IPS-18c (cell line): Measurements from ENCODE around the gene C19orf53.
A peak's percentile ranks its signal among the peaks of the same experiment; 100 is the strongest.
"Not testable (repeated sequence)": the region's sequence is repeated elsewhere in the genome, so short reads cannot be mapped to it uniquely, and the experiment has no call there.

Source experiments
- H3K4me3 ChIP-seq: 2 replicates; pipeline ENCODE4 v1.7.0; 2013; ENCODE audit warnings: low read depth, mild to moderate bottlenecking, low read length, moderate library complexity; ENCODE audit not compliant: insufficient read depth
- H3K9me3 ChIP-seq: one replicate; pipeline ENCODE4 v1.6.1; 2013; ENCODE audit warnings: mild to moderate bottlenecking, low read length, moderate library complexity; ENCODE audit not compliant: control insufficient read depth, insufficient read depth

The C19orf53 gene

GRCh38 chr19:13783565-13784500 lies 9.6 kb downstream of the C19orf53 start:
- no peak overlapping the region for H3K4me3 ChIP-seq
- H3K9me3 ChIP-seq, result peaks cover 2% of the 10 kb centered on the region

GRCh38 chr19:13784731-13785452 lies 10.6 kb downstream of the C19orf53 start:
- Histone ChIP-seq H3K4me3 (no peak overlapping the region), H3K9me3 (peaks cover 2% of the 10 kb centered on the region)

- Histone ChIP-seq H3K9me3 (peaks cover 2% of the 10 kb centered on the region), H3K4me3 (no peak overlapping the region)
Observed at GRCh38 chr19:13788991-13789390, 14.7 kb downstream of the C19orf53 start.

GRCh38 chr19:13790354-13790753 lies 16.1 kb downstream of the C19orf53 start:
- Histone ChIP-seq H3K9me3 (no peaks in the 10 kb centered on the region), H3K4me3 (no peak overlapping the region)

GRCh38 chr19:13793317-13793716 lies 19.1 kb downstream of the C19orf53 start:
- not testable (repeated sequence) for H3K9me3 ChIP-seq, H3K4me3 ChIP-seq

GRCh38 chr19:13794398-13794756 lies 20.1 kb downstream of the C19orf53 start:
- H3K4me3 ChIP-seq, result peak overlapping the region; percentile 45; the same call in 1 of the 2 replicates

GRCh38 chr19:13794757-13795589 lies 20.7 kb downstream of the C19orf53 start, which contains the start of gene ZSWIM4:
ZSWIM4 (plus strand) TSS chr19:13795443; CDS start chr19:13795649, 206 bp downstream.
- no peaks in the 10 kb centered on the region for H3K9me3 ChIP-seq
- peak within 1 kb of the TSS; percentile 69 for H3K4me3 ChIP-seq

More at GRCh38 chr19:13794398-13794756, 20.1 kb downstream of the C19orf53 start:
- H3K9me3 ChIP-seq, result no peaks in the 10 kb centered on the region

GRCh38 chr19:13795595-13796300 lies 21.5 kb downstream of the C19orf53 start:
- no peaks in the 10 kb centered on the region for H3K9me3 ChIP-seq
- peak overlapping the region; percentile 69 for H3K4me3 ChIP-seq

GRCh38 chr19:13796301-13797057 lies 22.2 kb downstream of the C19orf53 start:
- peak overlapping the region; percentile 69 for H3K4me3 ChIP-seq
- no peaks in the 10 kb centered on the region for H3K9me3 ChIP-seq

GRCh38 chr19:13797058-13797440 lies 22.8 kb downstream of the C19orf53 start:
- Histone ChIP-seq H3K9me3 (no peaks in the 10 kb centered on the region), H3K4me3 (no peak overlapping the region)

- H3K9me3 ChIP-seq, result no peaks in the 10 kb centered on the region
- H3K4me3 ChIP-seq, result no peak overlapping the region
Observed at GRCh38 chr19:13797870-13798269, 23.6 kb downstream of the C19orf53 start.

GRCh38 chr19:13799669-13800068 lies 25.4 kb downstream of the C19orf53 start:
- H3K4me3 ChIP-seq, result no peak overlapping the region
- no peaks in the 10 kb centered on the region for H3K9me3 ChIP-seq

GRCh38 chr19:13803038-13803437 lies 28.8 kb downstream of the C19orf53 start:
- Histone ChIP-seq H3K4me3 (no peak overlapping the region), H3K9me3 (no peaks in the 10 kb centered on the region)

- Histone ChIP-seq H3K4me3 (no peak overlapping the region), H3K9me3 (no peaks in the 10 kb centered on the region)
Observed at GRCh38 chr19:13804830-13805683, 30.8 kb downstream of the C19orf53 start.

GRCh38 chr19:13806728-13807127 lies 32.5 kb downstream of the C19orf53 start:
- Histone ChIP-seq H3K9me3 (no peaks in the 10 kb centered on the region), H3K4me3 (no peak overlapping the region)
